Anterior cingulate cortex (tissue), 58 donors: Measurements from ENCODE around the gene TMEM134.

ENCODE experiments used
- DNase-seq, 58 donors: peaks; one replicate each; lab custom pipeline; 2025; lab: John Stamatoyannopoulos, UW

Gene TMEM134

GRCh38 chr11:67441098-67441563 lies 27.9 kb downstream of the TMEM134 start:
- no peak for DNase-seq

DNA sequence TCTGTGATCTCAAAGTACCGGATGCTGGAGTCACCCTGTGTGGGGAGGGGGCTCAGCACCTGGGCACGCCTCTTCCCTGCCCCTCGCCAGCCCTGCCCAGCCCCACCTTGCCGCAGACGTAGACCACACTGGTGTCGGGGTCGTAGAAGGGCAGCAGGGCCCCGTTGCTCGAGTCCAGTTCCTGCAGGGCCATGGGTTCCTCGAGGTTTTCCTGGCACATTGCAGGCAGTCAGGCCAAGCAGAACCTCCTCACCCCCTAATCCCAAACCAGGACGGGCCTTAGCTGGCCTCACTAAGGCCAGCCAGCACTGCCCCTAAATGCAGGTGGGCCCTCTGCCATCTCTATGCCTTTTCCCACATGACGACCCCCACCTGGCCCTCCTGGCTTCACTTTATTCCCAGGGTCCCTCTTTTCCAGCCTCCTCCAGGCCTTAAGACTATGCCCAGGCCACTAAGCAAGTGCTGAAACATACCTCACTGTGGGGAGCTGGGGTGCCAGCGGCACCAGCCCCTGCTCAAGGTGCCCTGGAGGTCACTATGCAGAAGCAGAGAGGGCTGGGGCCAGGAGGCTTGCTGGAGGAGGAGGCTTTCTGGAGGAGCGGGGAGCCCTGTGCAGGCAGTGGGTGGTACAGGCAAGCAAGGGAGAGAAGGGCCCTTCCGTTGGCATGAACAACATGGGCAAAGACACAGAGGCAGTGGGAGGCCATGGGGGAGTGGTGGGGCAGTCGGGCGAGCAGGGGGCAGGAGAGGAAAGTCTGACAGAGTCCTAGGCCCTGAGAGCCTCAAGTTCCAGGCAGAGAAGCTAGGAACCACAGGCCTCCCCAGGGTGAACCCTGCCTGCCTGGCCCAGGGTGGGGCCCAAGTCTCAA lies 28.6 kb downstream of the TMEM134 start:
- no peak for DNase-seq

DNA sequence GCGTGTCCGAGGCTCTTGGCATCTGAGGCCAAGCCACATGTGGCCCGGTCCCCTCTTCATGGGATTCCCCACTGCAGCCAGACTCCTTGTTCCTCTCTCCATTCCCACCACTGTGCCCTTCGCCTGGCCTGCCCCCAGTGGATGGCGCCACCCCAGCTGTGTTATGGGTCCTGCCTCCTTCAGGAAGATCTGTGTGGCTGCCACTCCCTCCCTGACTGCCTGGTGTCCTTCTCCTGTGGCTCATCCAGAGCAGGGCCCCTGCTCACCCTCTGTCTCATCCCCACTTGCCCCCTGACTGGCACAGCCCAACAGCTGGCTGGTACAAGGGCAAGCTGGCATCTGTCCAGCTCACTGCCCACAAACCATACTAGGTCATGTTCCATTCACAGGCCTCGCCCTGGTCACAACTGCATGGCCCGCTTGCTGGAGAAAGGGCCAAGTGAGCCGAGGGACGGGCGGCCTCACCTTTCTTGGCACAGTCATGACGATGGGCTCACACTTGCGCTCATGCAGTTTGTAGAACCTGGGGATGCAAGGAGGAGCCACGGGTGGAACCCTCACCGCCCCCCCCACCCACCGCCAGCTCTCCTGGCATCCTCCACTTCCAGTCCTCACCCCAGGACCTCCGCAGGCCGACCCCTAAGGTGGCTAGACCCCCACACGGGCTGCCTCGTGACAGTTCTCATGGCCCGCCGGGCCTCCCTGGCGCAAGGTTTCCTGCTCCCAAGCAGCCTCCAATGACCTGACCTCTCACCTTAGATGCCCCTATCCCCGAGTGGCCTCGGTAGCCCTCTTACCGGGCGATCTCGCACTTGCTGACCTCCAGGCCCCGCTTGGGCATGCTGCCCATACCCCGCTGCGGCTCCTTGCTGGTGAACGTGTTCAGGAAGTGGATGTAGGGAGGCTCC lies 29.5 kb downstream of the TMEM134 start:
- peak in 4 of 58 donors; percentile 16 to 62 (median 46) for DNase-seq

GRCh38 chr11:67438158-67438902 lies 30.7 kb downstream of the TMEM134 start:
- no peak for DNase-seq

- no peak for DNase-seq
Observed at GRCh38 chr11:67437809-67438157, 31.3 kb downstream of the TMEM134 start.

GRCh38 chr11:67437082-67437808 lies 31.8 kb downstream of the TMEM134 start, which contains the start of gene PTPRCAP:
PTPRCAP (minus strand) TSS chr11:67437682; CDS start chr11:67437619, 63 bp downstream.
- no peak for DNase-seq

DNA sequence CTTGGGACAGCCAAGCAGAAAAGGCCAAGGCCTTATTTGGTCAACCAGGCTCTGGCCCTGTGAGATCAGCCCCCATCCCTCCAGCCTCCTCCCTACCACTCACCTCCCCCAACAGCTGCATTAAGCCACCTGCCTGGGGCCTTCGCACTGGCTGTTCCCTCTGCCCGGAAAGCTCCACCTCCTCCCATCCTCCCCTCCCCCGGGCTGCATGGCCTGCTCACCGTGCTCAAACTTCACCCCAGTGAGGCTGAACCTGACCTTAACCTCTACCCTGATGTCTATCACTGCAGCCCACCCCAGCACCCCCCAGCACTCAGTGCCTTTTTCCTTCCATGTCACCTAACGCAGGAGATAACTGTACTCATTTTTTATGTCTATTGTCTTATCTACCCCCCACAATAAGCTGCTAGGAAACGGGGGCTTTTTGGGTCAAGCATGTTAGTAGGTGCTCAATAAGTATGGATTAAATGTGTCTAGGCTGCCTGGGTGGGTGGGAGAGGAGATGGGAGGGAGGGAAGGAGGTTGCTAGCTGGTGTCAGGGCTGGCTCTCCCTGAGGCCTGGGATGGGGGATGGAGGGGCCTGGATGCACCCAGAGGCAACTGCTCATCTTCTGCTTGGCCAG lies 32.5 kb downstream of the TMEM134 start:
- DNase-seq, result no peak

DNA sequence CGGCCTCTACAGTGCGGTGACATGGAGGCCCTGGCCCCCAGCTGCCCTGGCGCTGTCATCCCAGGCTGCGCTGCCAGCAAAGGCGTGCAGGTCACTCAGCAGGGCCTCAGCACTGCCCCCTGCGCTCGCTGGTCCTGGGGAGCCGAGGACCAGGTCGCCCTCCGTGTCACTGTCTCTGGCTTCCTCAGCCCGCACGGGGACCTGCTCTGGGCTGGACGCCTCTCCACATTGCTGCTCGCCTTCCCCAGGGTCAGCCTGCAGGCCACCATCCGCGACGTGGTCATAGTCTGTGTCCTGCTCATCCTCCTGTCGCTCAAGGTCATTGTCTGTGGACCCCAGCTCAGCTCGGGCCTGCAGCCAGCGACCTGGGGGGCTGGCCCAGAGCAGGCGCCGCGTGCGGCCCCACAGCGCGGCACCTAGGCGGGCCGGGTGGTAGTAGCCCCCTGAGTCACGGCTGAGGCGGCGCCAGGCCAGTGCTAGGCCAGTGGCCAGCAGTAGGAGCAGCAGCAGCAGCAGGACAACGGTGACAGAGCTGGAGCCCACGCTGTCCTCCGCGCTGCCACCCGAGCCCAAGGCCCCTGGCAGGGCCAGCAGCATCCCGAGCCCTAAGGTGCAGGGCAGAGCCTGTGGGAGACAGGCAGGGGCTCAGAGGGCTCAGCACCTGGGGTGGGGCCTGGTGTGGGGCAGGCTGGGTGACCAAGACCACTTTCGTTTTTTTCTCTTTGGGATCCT lies 33.2 kb downstream of the TMEM134 start:
- DNase-seq, result no peak

DNA sequence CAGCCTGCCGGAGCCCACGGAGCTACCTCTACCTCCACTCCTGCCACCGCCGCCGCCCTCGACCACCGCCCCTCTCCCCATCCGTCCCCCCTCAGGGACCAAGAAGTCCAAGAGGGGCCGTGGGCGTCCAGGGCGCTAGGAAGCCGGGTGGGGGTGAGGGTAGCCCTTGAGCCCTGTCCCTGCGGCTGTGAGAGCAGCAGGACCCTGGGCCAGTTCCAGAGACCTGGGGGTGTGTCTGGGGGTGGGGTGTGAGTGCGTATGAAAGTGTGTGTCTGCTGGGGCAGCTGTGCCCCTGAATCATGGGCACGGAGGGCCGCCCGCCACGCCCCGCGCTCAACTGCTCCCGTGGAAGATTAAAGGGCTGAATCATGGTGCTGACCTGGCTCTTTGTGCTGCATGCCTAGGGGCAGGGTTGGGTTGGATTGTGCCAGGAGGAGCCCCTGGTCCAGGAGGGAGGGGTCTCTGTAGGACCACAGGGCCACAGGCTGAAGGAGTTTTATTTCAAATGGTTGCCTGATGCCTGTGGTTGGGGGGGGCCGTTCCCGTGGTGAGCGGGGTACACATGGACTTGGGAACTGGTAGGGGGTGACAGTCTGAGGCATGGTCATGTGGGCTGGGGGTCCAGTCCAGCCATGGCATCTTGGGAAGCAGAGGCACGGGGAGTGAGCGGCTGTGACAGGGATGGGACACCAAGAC lies 33.9 kb downstream of the TMEM134 start:
- no peak for DNase-seq

DNA sequence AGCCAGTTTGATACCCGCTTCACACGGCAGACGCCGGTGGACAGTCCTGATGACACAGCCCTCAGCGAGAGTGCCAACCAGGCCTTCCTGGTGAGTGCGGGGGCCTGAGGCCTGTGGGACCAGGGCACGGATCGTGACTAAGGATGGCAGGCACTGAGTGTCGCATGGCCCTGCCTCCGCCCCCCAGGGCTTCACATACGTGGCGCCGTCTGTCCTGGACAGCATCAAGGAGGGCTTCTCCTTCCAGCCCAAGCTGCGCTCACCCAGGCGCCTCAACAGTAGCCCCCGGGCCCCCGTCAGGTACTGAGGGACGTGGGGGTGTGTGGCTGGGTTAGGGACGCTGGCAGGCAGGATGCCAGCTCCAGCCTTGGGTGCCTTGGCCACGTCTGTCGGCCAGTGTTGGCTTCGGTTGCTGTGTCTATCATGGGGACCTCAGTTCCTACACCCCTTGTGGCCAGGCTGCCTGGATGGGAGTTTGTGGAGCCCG lies 34.6 kb downstream of the TMEM134 start:
- no peak for DNase-seq

DNA sequence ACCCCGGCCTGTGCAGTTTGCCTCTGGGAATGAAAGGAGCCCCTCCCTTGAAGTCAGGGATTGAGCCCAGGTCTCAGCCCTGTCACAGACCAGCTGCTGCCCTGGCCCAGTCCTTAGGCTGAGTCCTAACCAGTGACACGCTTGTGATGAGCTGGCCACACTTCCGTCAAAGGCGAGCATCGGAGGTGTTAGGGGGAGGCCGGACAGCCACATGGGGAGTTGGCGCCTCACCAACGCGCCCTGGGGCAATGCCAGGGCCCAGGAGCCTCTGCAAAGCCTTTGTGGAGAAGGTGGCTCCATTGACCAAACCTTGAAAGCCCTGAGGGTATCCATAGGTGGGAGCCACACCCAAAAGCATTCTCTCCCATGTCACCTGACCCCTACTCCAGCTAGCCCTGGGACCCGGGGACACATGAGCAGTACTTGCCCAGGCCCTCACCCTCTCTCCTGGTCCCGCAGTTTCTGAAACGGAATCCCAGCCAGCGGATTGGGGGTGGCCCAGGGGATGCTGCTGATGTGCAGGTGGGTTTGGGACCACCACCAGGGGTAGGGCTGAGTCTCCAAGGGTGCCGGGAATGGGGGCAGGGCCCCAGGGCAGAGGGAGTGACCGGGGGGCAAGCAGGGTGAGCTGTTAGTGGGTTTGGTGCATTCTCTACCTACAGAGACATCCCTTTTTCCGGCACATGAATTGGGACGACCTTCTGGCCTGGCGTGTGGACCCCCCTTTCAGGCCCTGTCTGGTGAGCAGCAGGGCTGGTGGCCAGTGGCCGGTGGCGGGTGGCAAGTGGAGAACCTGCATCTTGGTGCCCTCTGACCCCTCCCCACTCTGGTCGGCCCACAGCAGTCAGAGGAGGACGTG lies 35.3 kb downstream of the TMEM134 start:
- no peak for DNase-seq

DNA sequence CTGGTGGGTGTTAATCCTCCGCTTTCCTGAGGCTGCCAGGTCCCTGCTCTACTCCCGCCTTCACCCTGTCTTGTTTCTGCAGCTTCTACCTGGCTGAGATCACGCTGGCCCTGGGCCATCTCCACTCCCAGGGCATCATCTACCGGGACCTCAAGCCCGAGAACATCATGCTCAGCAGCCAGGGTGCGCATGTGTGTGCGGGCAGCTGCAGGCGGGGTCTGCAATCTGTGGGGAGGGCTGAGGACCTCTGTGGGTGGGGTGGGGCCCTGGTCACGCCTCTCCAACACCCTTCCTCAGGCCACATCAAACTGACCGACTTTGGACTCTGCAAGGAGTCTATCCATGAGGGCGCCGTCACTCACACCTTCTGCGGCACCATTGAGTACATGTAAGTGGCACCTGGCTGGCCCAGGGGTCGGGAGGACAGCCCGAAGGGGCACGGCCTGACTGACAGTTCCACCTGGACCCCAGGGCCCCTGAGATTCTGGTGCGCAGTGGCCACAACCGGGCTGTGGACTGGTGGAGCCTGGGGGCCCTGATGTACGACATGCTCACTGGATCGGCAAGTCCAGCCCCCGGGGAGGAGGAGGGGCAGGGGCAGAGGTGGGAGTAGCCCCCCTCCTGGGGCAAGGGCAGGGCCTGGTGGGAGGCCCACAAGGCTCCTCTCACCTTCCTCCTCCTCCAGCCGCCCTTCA lies 36.2 kb downstream of the TMEM134 start:
- DNase-seq, result no peak

DNA sequence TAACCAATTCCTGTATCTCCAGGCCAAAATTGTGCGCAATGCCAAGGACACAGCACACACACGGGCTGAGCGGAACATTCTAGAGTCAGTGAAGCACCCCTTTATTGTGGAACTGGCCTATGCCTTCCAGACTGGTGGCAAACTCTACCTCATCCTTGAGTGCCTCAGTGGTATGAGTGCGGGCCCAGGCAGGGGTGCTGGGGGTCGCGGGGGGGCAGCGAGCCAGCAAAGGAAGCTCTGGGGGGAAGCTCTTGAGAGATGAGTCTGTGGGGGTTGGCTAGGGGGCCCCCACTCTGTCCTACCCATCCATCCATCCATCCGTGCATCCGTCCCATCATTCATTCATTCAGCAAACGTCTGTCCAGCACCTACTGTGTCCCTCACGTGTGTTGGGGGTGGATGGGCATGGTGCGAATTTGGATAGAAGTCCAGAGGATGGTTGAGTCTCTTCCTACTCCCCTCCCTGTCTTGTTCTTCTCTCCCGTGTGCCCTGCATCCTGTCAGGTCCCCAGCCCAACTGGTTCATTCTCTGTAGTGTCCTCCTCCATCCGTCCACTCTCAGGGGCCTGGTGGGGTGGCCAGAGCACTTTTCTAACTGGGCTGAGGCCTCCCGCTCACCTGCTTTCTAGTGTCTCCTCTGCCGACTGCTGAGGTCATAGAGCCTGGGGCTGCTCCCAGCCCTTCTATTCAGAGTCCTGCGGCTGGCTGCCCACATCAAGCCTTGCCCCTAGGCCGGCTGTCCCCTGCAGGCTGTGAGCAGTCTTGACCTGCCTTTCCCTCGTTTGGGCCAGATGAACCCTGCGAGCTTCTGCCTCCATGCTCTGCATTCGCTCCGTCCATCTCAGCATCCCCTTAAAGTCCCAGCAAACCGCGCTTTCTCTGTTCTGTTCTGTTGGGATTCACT lies 37.5 kb downstream of the TMEM134 start:
- DNase-seq, result no peak

- DNase-seq, result no peak
Observed at GRCh38 chr11:67429722-67430121, 39.3 kb downstream of the TMEM134 start.

DNA sequence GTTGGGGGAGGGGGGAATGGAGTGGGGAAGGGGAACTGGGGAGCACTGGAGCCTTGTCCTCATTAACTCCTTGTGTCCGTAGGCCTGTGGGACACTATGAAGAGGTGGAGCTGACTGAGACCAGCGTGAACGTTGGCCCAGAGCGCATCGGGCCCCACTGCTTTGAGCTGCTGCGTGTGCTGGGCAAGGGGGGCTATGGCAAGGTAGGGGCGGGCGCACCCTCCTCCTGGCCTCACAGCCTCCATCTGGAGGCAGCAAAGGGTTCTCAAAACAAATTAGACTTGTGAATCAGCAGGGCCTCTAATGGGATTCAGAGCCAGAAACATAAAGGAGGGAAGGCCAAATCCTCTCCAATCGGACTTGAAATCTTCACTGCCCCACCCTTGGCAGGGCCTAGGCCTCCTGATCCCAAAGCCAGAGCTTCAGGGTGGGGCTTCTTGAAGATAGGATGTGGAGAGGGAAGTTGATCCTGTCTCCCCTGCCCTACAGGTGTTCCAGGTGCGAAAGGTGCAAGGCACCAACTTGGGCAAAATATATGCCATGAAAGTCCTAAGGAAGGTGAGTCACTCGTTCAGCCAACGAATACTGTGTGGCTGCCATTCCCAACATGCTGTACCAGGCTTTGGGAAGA lies 39.9 kb downstream of the TMEM134 start:
- DNase-seq, result no peak
